Esophagus muscularis mucosa (tissue), 4 donors: Measurements from ENCODE around the gene HDGFL3. TPM values are rescaled to one million over a fixed set of nuclear protein-coding genes. Genes with fewer than 3 reads are reported as not detected.

Experiments
- DNase-seq: peaks from one replicate; pipeline ENCODE4 v3.0.0-alpha.2; 2017; ENCODE audit errors: extremely low spot score
- H3K27ac ChIP-seq, 4 donors: fragments of 200-600 bp; sonication (generic); replicated peaks in 1 of 4; 1 replicate in 3 of 4; 2 replicates in 1 of 4; pipeline ENCODE4 v1.5.1; 2016 to 2019; ENCODE audit warnings: mild to moderate bottlenecking in 1 of 4
- H3K27me3 ChIP-seq, 4 donors: fragments of 200-600 bp; sonication (generic); one replicate each; pipeline versions ENCODE4 v1.5.1 to v1.6.0; 2016 to 2019
- H3K36me3 ChIP-seq, 4 donors: fragments of 200-600 bp; sonication (generic); one replicate each; pipeline ENCODE4 v1.5.1; 2016 to 2019
- H3K4me1 ChIP-seq, 4 donors: fragments of 200-600 bp; sonication (generic); one replicate each; pipeline ENCODE4 v1.5.1; 2016 to 2019
- H3K4me3 ChIP-seq, 4 donors: fragments of 200-600 bp; sonication (generic); 1 replicate in 2 of 4; 2 replicates in 2 of 4; pipeline ENCODE4 v1.5.1; 2016 to 2019; ENCODE audit warnings: mild to moderate bottlenecking in 4 of 4, moderate library complexity in 1 of 4
- H3K9me3 ChIP-seq, 4 donors: fragments of 200-600 bp; sonication (generic); 1 replicate in 3 of 4; 2 replicates in 1 of 4; pipeline ENCODE4 v1.5.1; 2016 to 2019
- CTCF ChIP-seq, 3 experiments: fragments of 200-600 bp in 2 of 3; fragments of 450-650 bp in 1 of 3; sonication (generic) in 2 of 3; IDR thresholded peaks; one replicate each; pipeline ENCODE4 v1.5.1; 2017 to 2019; ENCODE audit warnings: antibody characterized with exemption in 3 of 3, mild to moderate bottlenecking in 2 of 3, moderate library complexity in 1 of 3
- EP300 ChIP-seq: sonication (generic); formaldehyde crosslinking; IDR thresholded peaks from one replicate; pipeline ENCODE4 v1.6.1; 2017; ENCODE audit warnings: antibody characterized with exemption
- POLR2A ChIP-seq: fragments of 450-650 bp; IDR thresholded peaks from one replicate; pipeline ENCODE4 v1.6.1; 2017; ENCODE audit warnings: antibody characterized with exemption, moderate library complexity, mild to moderate bottlenecking, low read depth
- POLR2AphosphoS5 ChIP-seq, 2 donors: sonication (generic); formaldehyde crosslinking; IDR thresholded peaks; one replicate each; pipeline ENCODE4 v1.6.1; 2017; ENCODE audit warnings: antibody characterized with exemption in 2 of 2
- WGBS: methylation state at CpG from one replicate; pipeline ENCODE4 v1.1.5; 2018; 5-methylcytosine and 5-hydroxymethylcytosine counted together
- intact Hi-C: fragments of 100-400 bp; cut with DNase I; formaldehyde crosslinking; loops from one replicate; pipeline ENCODE4 v1.15.1; 2023
- total RNA-seq, 4 donors: library from RNA; depleted of rRNA; stranded (reverse); fragments of >200 nt; gene quantifications; one replicate each; pipeline versions ENCODE4 v1.1.0 to v1.2.1, GENCODE V29; 2016

The HDGFL3 gene
- total RNA-seq, 4 donors from 2014 or later = 38.1 to 72.6 (median 47.9) TPM

- H3K4me3 ChIP-seq = no peak overlapping the region
- intact Hi-C loops = no loop called here
- H3K27me3 ChIP-seq = peaks cover 0 to 52% (median 15%) of the 10 kb centered on the region in 4 donors
- DNase-seq = no peak
- peaks cover 6 to 38% (median 28%) of the 10 kb centered on the region in 4 donors for H3K4me1 ChIP-seq
- no peak overlapping the region for H3K27ac ChIP-seq
- H3K9me3 ChIP-seq = no peaks in the 10 kb centered on the region
- no peak for TF ChIP-seq POLR2AphosphoS5 (IDR thresholded peaks at IDR 0.05)
- TF ChIP-seq EP300 = no peak
- no peak for TF ChIP-seq POLR2A
- TF ChIP-seq CTCF (IDR thresholded peaks at IDR 0.05) = no peak
- H3K36me3 ChIP-seq = no peaks in the 10 kb centered on the region
- WGBS = 85% methylated on average over 1 of the region's 1 CpG
Measured at GRCh38 chr15:83105440-83105839, 102.2 kb downstream of the HDGFL3 start.

- 86% methylated on average over 4 of the region's 4 CpGs for WGBS
- Histone ChIP-seq H3K27me3 (peaks cover 0 to 41% (median 13%) of the 10 kb centered on the region in 4 donors), H3K4me3 (no peak overlapping the region), H3K36me3 (no peaks in the 10 kb centered on the region), H3K27ac (no peak overlapping the region), H3K4me1 (peaks cover 6 to 32% (median 24%) of the 10 kb centered on the region in 4 donors), H3K9me3 (no peaks in the 10 kb centered on the region)
- DNase-seq = no peak
- TF ChIP-seq POLR2AphosphoS5 (IDR thresholded peaks at IDR 0.05) = no peak
- no peak for TF ChIP-seq CTCF (IDR thresholded peaks at IDR 0.05)
- TF ChIP-seq EP300 = no peak
- no peak for TF ChIP-seq POLR2A
- intact Hi-C loops = no loop called here
Measured at GRCh38 chr15:83104141-83104540, 103.5 kb downstream of the HDGFL3 start.

- Histone ChIP-seq H3K27ac (no peak overlapping the region), H3K27me3 (peaks cover 0 to 26% (median 2%) of the 10 kb centered on the region in 4 donors), H3K9me3 (peaks cover 0 to 5% (median 2%) of the 10 kb centered on the region in 4 donors), H3K4me3 (no peak overlapping the region), H3K4me1 (peaks cover 0 to 15% (median 9%) of the 10 kb centered on the region in 4 donors), H3K36me3 (no peaks in the 10 kb centered on the region)
- no peak for DNase-seq
- 50% methylated on average over 2 of the region's 2 CpGs for WGBS
- TF ChIP-seq POLR2A = no peak
- TF ChIP-seq POLR2AphosphoS5 (IDR thresholded peaks at IDR 0.05) = no peak
- no peak for TF ChIP-seq CTCF (IDR thresholded peaks at IDR 0.05)
- TF ChIP-seq EP300 = no peak
- intact Hi-C loops = no loop called here
Measured at GRCh38 chr15:83102346-83102745, 105.3 kb downstream of the HDGFL3 start.

GRCh38 chr15:83100097-83100646 lies 107.5 kb downstream of the HDGFL3 start:
- H3K27me3 ChIP-seq = peaks cover 0 to 13% (median 0%) of the 10 kb centered on the region in 4 donors
- WGBS = 36% methylated on average over 2 of the region's 2 CpGs
- intact Hi-C loops = no loop called here
- H3K4me1 ChIP-seq = peaks cover 0 to 7% (median 0%) of the 10 kb centered on the region in 4 donors
- no peak for DNase-seq
- no peaks in the 10 kb centered on the region for H3K36me3 ChIP-seq
- no peak for TF ChIP-seq POLR2A
- TF ChIP-seq EP300 = no peak
- TF ChIP-seq CTCF (IDR thresholded peaks at IDR 0.05) = no peak
- no peak for TF ChIP-seq POLR2AphosphoS5 (IDR thresholded peaks at IDR 0.05)
- H3K4me3 ChIP-seq = no peak overlapping the region
- H3K27ac ChIP-seq = no peak overlapping the region
- H3K9me3 ChIP-seq = peaks cover 0 to 5% (median 2%) of the 10 kb centered on the region in 4 donors

GRCh38 chr15:83099290-83099689 lies 108.3 kb downstream of the HDGFL3 start:
- Histone ChIP-seq H3K27ac (no peak overlapping the region), H3K9me3 (peaks cover 0 to 5% (median 2%) of the 10 kb centered on the region in 4 donors), H3K36me3 (no peaks in the 10 kb centered on the region), H3K27me3 (peaks cover 0 to 9% (median 0%) of the 10 kb centered on the region in 4 donors), H3K4me1 (peaks cover 0 to 7% (median 0%) of the 10 kb centered on the region in 4 donors), H3K4me3 (no peak overlapping the region)
- TF ChIP-seq POLR2A (no peak), EP300 (no peak), CTCF (IDR thresholded peaks at IDR 0.05) (no peak), POLR2AphosphoS5 (IDR thresholded peaks at IDR 0.05) (no peak)
- intact Hi-C loops = no loop called here
- no peak for DNase-seq
- WGBS = 43% methylated on average over 2 of the region's 2 CpGs
